PC-3 (cell line): Measurements from ENCODE around the gene GSTK1. TPM values are rescaled to one million over a fixed set of nuclear protein-coding genes. Genes with fewer than 3 reads are reported as not detected.

Experiments used
- ATAC-seq: fragments of 200-7000 bp; cut with Tn5 transposase; 2 replicates; pipeline ENCODE4 v1.9.1; 2020; ENCODE audit warnings: mild to moderate bottlenecking, moderate library complexity
- BruUV-seq: library from RNA; stranded (reverse); fragments of 400-500 nt; replicated peaks from 2 replicates; lab custom pipeline; 2021; lab: Mats Ljungman, UMichigan
- CTCF ChIA-PET: fragments of 300-600 bp; sonication (Branson Sonifier 250); formaldehyde crosslinking; loops from one replicate; lab custom pipeline; 2022; ENCODE audit warnings: antibody characterized with exemption; lab: Charles Lee
- POLR2A ChIA-PET: fragments of 300-600 bp; sonication (Branson Sonifier 250); formaldehyde crosslinking; loops from one replicate; lab custom pipeline; 2022; ENCODE audit warnings: antibody characterized with exemption; ENCODE audit not compliant: unreplicated experiment; lab: Charles Lee
- DNase-seq: peaks from one replicate; pipeline ENCODE4 v3.0.0-alpha.2; 2015
- H2AFZ ChIP-seq: fragments of 300-600 bp; sonication (generic); 2 replicates; pipeline ENCODE4 v1.6.0; 2016; ENCODE audit warnings: antibody characterized with exemption, low read length
- H3F3A ChIP-seq: fragments of 300-600 bp; sonication (generic); one replicate; pipeline ENCODE4 v1.6.0; 2017; ENCODE audit warnings: antibody characterized with exemption, low read length, control low read depth, mild to moderate bottlenecking; ENCODE audit not compliant: unreplicated experiment
- H3K27ac ChIP-seq: fragments of 300-600 bp; sonication (generic); 2 replicates; pipeline ENCODE4 v1.5.1; 2016; ENCODE audit warnings: mild to moderate bottlenecking, low read length
- H3K27me3 ChIP-seq: fragments of 300-600 bp; sonication (generic); 2 replicates; pipeline ENCODE4 v1.6.1; 2016; ENCODE audit warnings: low read length, mixed read lengths
- H3K36me3 ChIP-seq: fragments of 300-600 bp; sonication (generic); 2 replicates; pipeline ENCODE4 v1.6.1; 2016; ENCODE audit warnings: low read depth, mixed run types, low read length, mixed read lengths
- H3K4me1 ChIP-seq: fragments of 300-600 bp; sonication (generic); 2 replicates; pipeline ENCODE4 v1.5.1; 2016; ENCODE audit warnings: low read length; ENCODE audit not compliant: insufficient read depth
- H3K4me2 ChIP-seq: fragments of 300-600 bp; sonication (generic); 2 replicates; pipeline ENCODE4 v1.6.0; 2016; ENCODE audit warnings: low read length
- H3K4me3 ChIP-seq: fragments of 300-600 bp; sonication (generic); 2 replicates; pipeline ENCODE4 v1.5.1; 2016; ENCODE audit warnings: mild to moderate bottlenecking, low read length, mixed read lengths
- H3K79me2 ChIP-seq: fragments of 300-600 bp; sonication (generic); 2 replicates; pipeline ENCODE4 v1.6.1; 2017; ENCODE audit warnings: low read length, mixed read lengths
- H3K9ac ChIP-seq: fragments of 300-600 bp; sonication (generic); 2 replicates; pipeline ENCODE4 v1.6.0; 2016; ENCODE audit warnings: mild to moderate bottlenecking, low read length
- H3K9me2 ChIP-seq: fragments of 300-600 bp; sonication (generic); replicated peaks from 2 replicates; pipeline ENCODE4 v1.6.1; 2016; ENCODE audit warnings: mixed run types, low read length, mixed read lengths
- H3K9me3 ChIP-seq: fragments of 300-600 bp; sonication (generic); 2 replicates; pipeline ENCODE4 v1.6.1; 2016; ENCODE audit warnings: low read length, mixed read lengths
- H4K20me1 ChIP-seq: fragments of 300-600 bp; sonication (generic); 2 replicates; pipeline ENCODE4 v1.6.1; 2016; ENCODE audit warnings: low read length, mixed read lengths
- CTCF ChIP-seq: fragments of 300-600 bp; sonication (generic); conservative IDR thresholded peaks from 2 replicates; pipeline ENCODE4 v1.5.1; 2017; ENCODE audit warnings: antibody characterized with exemption, low read depth, mild to moderate bottlenecking, low read length
- EZH2 ChIP-seq: fragments of 300-600 bp; sonication (generic); IDR thresholded peaks from one replicate; pipeline ENCODE4 v1.6.1; 2017; ENCODE audit warnings: antibody characterized with exemption, mild to moderate bottlenecking, low read length; ENCODE audit not compliant: unreplicated experiment
- EZH2phosphoT487 ChIP-seq: fragments of 300-600 bp; sonication (generic); IDR thresholded peaks from 2 replicates; pipeline ENCODE4 v1.6.1; 2018; ENCODE audit warnings: mild to moderate bottlenecking, antibody characterized with exemption, low read length, borderline replicate concordance
- intact Hi-C: fragments of 100-400 bp; cut with micrococcal nuclease; formaldehyde crosslinking; loops from 2 replicates; pipeline ENCODE4 v1.9.0; 2023
- total RNA-seq: library from RNA; depleted of rRNA; stranded (reverse); fragments of >200 nt; gene quantifications from 2 replicates; pipeline ENCODE4 v1.2.3, GENCODE V29; 2014

The GSTK1 gene
- total RNA-seq, 1 experiment from 2014 or later, result 111 TPM

GRCh38 chr7:143216686-143217085 is 46.6 kb upstream of the GSTK1 start:
- ATAC-seq (no peak), DNase-seq (no peak)
- H3F3A ChIP-seq, result no peaks in the 10 kb centered on the region
- H3K4me3 ChIP-seq, result no peak overlapping the region
- H2AFZ ChIP-seq, result no peak overlapping the region
- ChIA-PET CTCF (interaction anchor here (0.9 to 1.9 kb wide), 2 partner anchors 23 to 28 kb away, joined by 4 to 14 read pairs; no protein-coding TSS in a partner anchor), POLR2A (no interaction called here)
- intact Hi-C loops, result loop anchor here (10.0 kb wide), 2 partner anchors 582 to 612 kb away; no protein-coding TSS in a partner anchor
- no peak overlapping the region for H3K4me2 ChIP-seq
- TF ChIP-seq EZH2, result no peak
- TF ChIP-seq CTCF, result no peak
- TF ChIP-seq EZH2phosphoT487, result no peak
- H3K27ac ChIP-seq, result no peak overlapping the region
- no peaks in the 10 kb centered on the region for H3K9me2 ChIP-seq
- H3K4me1 ChIP-seq, result no peaks in the 10 kb centered on the region
- no peaks in the 10 kb centered on the region for H3K79me2 ChIP-seq
- H4K20me1 ChIP-seq, result no peaks in the 10 kb centered on the region
- H3K27me3 ChIP-seq, result peaks cover 12% of the 10 kb centered on the region; the same call in 1 of the 2 replicates
- BruUV-seq, result no TSS peak
- H3K36me3 ChIP-seq, result peaks cover 2% of the 10 kb centered on the region; the same call in 1 of the 2 replicates
- H3K9ac ChIP-seq, result no peak overlapping the region
- H3K9me3 ChIP-seq, result no peaks in the 10 kb centered on the region

GRCh38 chr7:143217806-143218205 is 45.4 kb upstream of the GSTK1 start:
- Histone ChIP-seq H3K79me2 (no peaks in the 10 kb centered on the region), H3K4me3 (no peak overlapping the region), H3K9ac (no peak overlapping the region), H3K4me2 (no peak overlapping the region), H2AFZ (no peak overlapping the region), H3K27me3 (peaks cover 12% of the 10 kb centered on the region; the same call in 1 of the 2 replicates), H3K36me3 (peaks cover 2% of the 10 kb centered on the region; the same call in 1 of the 2 replicates), H3K27ac (no peak overlapping the region), H3F3A (no peaks in the 10 kb centered on the region), H3K9me3 (no peaks in the 10 kb centered on the region), H3K9me2 (no peaks in the 10 kb centered on the region), H4K20me1 (no peaks in the 10 kb centered on the region), H3K4me1 (no peaks in the 10 kb centered on the region)
- ATAC-seq (no peak), DNase-seq (no peak)
- TF ChIP-seq EZH2, result no peak
- no peak for TF ChIP-seq CTCF
- TF ChIP-seq EZH2phosphoT487, result no peak
- no TSS peak for BruUV-seq
- intact Hi-C loops, result loop anchor here (10.0 kb wide), 2 partner anchors 583 to 613 kb away; no protein-coding TSS in a partner anchor
- CTCF ChIA-PET, result interaction anchor here (0.6 kb wide), 1 partner anchor 585 kb away, joined by 3 read pairs; no protein-coding TSS in a partner anchor
- POLR2A ChIA-PET, result no interaction called here

GRCh38 chr7:143221286-143221685 is 42.0 kb upstream of the GSTK1 start:
- H3K4me1 ChIP-seq, result no peaks in the 10 kb centered on the region
- peaks cover 12% of the 10 kb centered on the region; the same call in 1 of the 2 replicates for H3K27me3 ChIP-seq
- TF ChIP-seq CTCF (no peak), EZH2 (no peak), EZH2phosphoT487 (no peak)
- no peaks in the 10 kb centered on the region for H3K9me2 ChIP-seq
- no peaks in the 10 kb centered on the region for H3K79me2 ChIP-seq
- no TSS peak for BruUV-seq
- no peak overlapping the region for H3K9ac ChIP-seq
- no peak for DNase-seq
- POLR2A ChIA-PET, result interaction anchor here (0.7 kb wide), 1 partner anchor 187 kb away, joined by 6 read pairs; no protein-coding TSS in a partner anchor
- no peak overlapping the region for H3K4me3 ChIP-seq
- no peak overlapping the region for H3K27ac ChIP-seq
- no peaks in the 10 kb centered on the region for H3K9me3 ChIP-seq
- ATAC-seq, result no peak
- intact Hi-C loops, result no loop called here
- H3K36me3 ChIP-seq, result no peaks in the 10 kb centered on the region
- no peaks in the 10 kb centered on the region for H3F3A ChIP-seq
- CTCF ChIA-PET, result interaction anchor here (0.7 kb wide), 1 partner anchor 206 kb away, joined by 3 read pairs; no protein-coding TSS in a partner anchor
- no peak overlapping the region for H2AFZ ChIP-seq
- H3K4me2 ChIP-seq, result no peak overlapping the region
- no peaks in the 10 kb centered on the region for H4K20me1 ChIP-seq
